ENCODE measurements around the gene ZEB1.

Gene ZEB1

GRCh38 chr10:31509989-31510388 lies 191.0 kb downstream of the ZEB1 start:
- DNase-seq (ENCODE audit: extremely low spot score) = no peak
- POLR2A ChIA-PET = no interaction called here
- TF ChIP-seq CTCF (IDR thresholded peaks at IDR 0.05; ENCODE audit: control extremely low read depth, extremely low read depth, low read depth, missing control alignments) = no peak
- CTCF ChIA-PET = interaction anchor here (4.9 kb wide), 1 partner anchor 8 kb away, joined by 16 read pairs; no protein-coding TSS in a partner anchor

GRCh38 chr10:31515116-31515515 lies 196.1 kb downstream of the ZEB1 start:
- ChIA-PET POLR2A (no interaction called here), CTCF (interaction anchor here (1.1 to 3.2 kb wide), 4 partner anchors 10 to 185 kb away, joined by 3 to 15 read pairs (median 4); no protein-coding TSS in a partner anchor)
- no peak for TF ChIP-seq CTCF (IDR thresholded peaks at IDR 0.05; ENCODE audit: control extremely low read depth, extremely low read depth, low read depth, missing control alignments)
- no peak for DNase-seq (ENCODE audit: extremely low spot score)

- POLR2A ChIA-PET = no interaction called here
- no peak for DNase-seq (ENCODE audit: extremely low spot score)
- CTCF ChIA-PET = interaction anchor here (1.1 to 4.1 kb wide), 5 partner anchors 8 to 186 kb away, joined by 3 to 16 read pairs (median 4); no protein-coding TSS in a partner anchor
- TF ChIP-seq CTCF (IDR thresholded peaks at IDR 0.05; ENCODE audit: control extremely low read depth, extremely low read depth, low read depth, missing control alignments) = no peak
These were observed 196.9 kb downstream of the ZEB1 start for GRCh38 chr10:31515819-31516402.

- ChIA-PET POLR2A (no interaction called here), CTCF (interaction anchor here (0.7 to 1.1 kb wide), 2 partner anchors 21 to 247 kb away, joined by 3 read pairs; no protein-coding TSS in a partner anchor)
- no peak for TF ChIP-seq CTCF (IDR thresholded peaks at IDR 0.05; ENCODE audit: control extremely low read depth, extremely low read depth, low read depth, missing control alignments)
- no peak for DNase-seq (ENCODE audit: extremely low spot score)
These were observed 202.2 kb downstream of the ZEB1 start for GRCh38 chr10:31520986-31521831.

- no peak for DNase-seq (ENCODE audit: extremely low spot score)
- ChIA-PET CTCF (no interaction called here), POLR2A (no interaction called here)
- no peak for TF ChIP-seq CTCF (IDR thresholded peaks at IDR 0.05; ENCODE audit: control extremely low read depth, extremely low read depth, low read depth, missing control alignments)
These were observed 203.8 kb downstream of the ZEB1 start for GRCh38 chr10:31522820-31523219.

- no peak for TF ChIP-seq CTCF (IDR thresholded peaks at IDR 0.05; ENCODE audit: control extremely low read depth, extremely low read depth, low read depth, missing control alignments)
- ChIA-PET POLR2A (no interaction called here), CTCF (interaction anchor here (0.8 to 3.3 kb wide), 4 partner anchors 9 to 245 kb away, joined by 3 to 15 read pairs (median 4); no protein-coding TSS in a partner anchor)
- no peak for DNase-seq (ENCODE audit: extremely low spot score)
These were observed 205.4 kb downstream of the ZEB1 start for GRCh38 chr10:31524460-31524859.
